Lower lobe of right lung (tissue), 2 donors: ENCODE measurements around the gene TMEM53. TPM values are rescaled to one million over a fixed set of nuclear protein-coding genes. Genes with fewer than 3 reads are reported as not detected.

Source experiments
- ATAC-seq, 2 donors: fragments of 200-7000 bp; cut with Tn5 transposase; one replicate each; pipeline ENCODE4 v1.9.1; 2020 to 2022; ENCODE audit warnings: mild to moderate bottlenecking in 2 of 2, moderate library complexity in 2 of 2
- DNase-seq: peaks from one replicate; pipeline ENCODE4 v3.0.0-alpha.2; 2020
- H3K27ac ChIP-seq: fragments of 200-600 bp; one replicate; pipeline ENCODE4 v1.8.0; 2022
- H3K27me3 ChIP-seq: fragments of 200-600 bp; one replicate; pipeline ENCODE4 v1.8.0; 2022; ENCODE audit warnings: low read depth
- H3K36me3 ChIP-seq: fragments of 200-600 bp; one replicate; pipeline ENCODE4 v1.8.0; 2022; ENCODE audit warnings: mild to moderate bottlenecking
- H3K4me1 ChIP-seq: fragments of 200-600 bp; one replicate; pipeline ENCODE4 v1.8.0; 2022
- H3K4me3 ChIP-seq: fragments of 200-600 bp; one replicate; pipeline ENCODE4 v1.8.0; 2022; ENCODE audit warnings: mild to moderate bottlenecking
- H3K9me3 ChIP-seq: fragments of 200-600 bp; one replicate; pipeline ENCODE4 v1.8.0; 2022
- intact Hi-C: fragments of 100-400 bp; cut with DNase I; formaldehyde crosslinking; loops from one replicate; pipeline ENCODE4 v1.11.0; 2022
- total RNA-seq: library from RNA; stranded (reverse); fragmentation: NEBNext Ultra II Directional; extraction: Animal tissue kit (Norgen Biotek cat#: 25700); gene quantifications from one replicate; pipeline ENCODE4 v1.2.1, GENCODE V29; 2021
- TF ChIP-seq, protein P1 (sequence below): fragments of 200-600 bp; IDR thresholded peaks from one replicate; pipeline ENCODE4 v1.8.0; 2022; ENCODE audit warnings: antibody characterized with exemption, mild to moderate bottlenecking
- donor health status: DM: no; HTN: yes; CAD: no; lungs with severe emphysema.

The TMEM53 gene
- total RNA-seq, 1 donor from 2014 or later: 22.6 TPM

DNA sequence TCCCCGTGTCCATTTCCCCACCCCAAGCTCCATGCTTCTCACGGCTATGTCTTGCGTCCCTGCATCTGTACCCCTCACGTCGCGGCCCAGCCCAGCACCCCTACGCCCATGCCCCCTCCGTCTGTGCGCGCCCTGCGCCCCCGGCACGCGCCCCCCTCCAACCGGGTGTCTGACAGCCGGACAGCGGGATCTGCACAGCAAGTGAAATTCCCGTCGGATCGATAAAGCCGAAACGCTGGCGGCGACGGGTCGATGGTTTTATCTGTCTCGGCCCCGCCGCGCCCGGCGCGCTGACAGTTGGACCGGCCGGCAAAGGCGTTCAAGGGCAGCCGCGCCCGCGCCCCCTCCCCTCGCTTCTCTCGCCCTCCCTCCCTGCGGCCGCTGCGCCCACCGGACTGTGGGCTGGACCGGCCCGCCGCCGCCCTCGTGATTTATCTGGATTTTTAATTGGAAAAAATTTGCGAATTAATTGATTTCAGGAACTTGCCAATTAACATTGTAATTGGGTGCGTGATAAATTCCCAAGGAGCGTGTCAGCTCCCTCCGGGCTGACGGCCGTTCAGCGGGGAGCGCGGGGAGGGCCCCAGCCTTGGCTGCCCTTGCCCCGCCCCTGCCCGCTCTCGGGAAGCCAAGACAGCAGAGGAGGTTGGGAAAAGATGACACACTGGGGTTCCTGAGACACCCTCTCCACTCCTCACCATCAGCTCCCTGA is 57.1 kb downstream of the TMEM53 start:
- DNase-seq: no peak
- Histone ChIP-seq H3K27ac (no peak overlapping the region), H3K4me3 (peak overlapping the region; percentile 38), H3K27me3 (peaks cover 10% of the 10 kb centered on the region), H3K4me1 (no peaks in the 10 kb centered on the region), H3K36me3 (no peaks in the 10 kb centered on the region), H3K9me3 (no peaks in the 10 kb centered on the region)
- intact Hi-C loops: no loop called here
- ATAC-seq: peak in 1 of 2 donors; percentile 29
- TF ChIP-seq, protein P1, sequence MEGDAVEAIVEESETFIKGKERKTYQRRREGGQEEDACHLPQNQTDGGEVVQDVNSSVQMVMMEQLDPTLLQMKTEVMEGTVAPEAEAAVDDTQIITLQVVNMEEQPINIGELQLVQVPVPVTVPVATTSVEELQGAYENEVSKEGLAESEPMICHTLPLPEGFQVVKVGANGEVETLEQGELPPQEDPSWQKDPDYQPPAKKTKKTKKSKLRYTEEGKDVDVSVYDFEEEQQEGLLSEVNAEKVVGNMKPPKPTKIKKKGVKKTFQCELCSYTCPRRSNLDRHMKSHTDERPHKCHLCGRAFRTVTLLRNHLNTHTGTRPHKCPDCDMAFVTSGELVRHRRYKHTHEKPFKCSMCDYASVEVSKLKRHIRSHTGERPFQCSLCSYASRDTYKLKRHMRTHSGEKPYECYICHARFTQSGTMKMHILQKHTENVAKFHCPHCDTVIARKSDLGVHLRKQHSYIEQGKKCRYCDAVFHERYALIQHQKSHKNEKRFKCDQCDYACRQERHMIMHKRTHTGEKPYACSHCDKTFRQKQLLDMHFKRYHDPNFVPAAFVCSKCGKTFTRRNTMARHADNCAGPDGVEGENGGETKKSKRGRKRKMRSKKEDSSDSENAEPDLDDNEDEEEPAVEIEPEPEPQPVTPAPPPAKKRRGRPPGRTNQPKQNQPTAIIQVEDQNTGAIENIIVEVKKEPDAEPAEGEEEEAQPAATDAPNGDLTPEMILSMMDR: no peak

DNA sequence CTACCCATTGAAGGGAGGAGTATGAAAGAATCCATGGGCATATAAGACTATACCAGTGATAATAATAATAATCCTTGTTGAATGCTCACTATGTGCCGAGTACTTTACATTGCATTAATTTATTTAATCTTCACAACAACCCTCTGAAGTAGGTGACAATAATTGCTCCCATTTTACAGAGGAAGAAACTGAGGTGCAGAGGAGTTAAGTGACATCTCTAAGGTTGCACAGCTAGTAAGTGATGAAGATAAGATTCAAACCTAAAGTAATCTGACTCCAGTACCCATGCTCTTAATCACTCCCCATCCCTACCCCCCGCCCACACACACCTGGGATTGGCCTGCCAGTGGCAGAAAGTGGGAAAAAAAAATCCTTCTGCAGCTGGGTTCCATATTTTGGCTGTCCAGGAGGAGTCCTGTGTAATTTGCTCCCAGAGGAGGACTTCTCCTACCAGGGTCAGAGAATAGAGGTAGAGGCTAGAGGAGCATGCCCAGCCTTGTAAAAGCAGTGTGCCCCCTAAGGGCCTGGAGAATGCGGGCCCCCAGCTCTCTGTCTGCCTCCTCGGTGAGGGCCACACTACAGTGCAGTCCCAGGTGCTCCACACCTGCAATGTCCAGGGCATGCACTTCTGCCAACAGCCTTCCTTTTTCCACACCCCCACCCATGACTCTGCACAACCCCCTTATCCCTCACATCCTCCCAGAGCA is 57.8 kb downstream of the TMEM53 start:
- H3K4me1 ChIP-seq: no peaks in the 10 kb centered on the region
- no peaks in the 10 kb centered on the region for H3K36me3 ChIP-seq
- TF ChIP-seq, protein P1: no peak
- no peak overlapping the region for H3K4me3 ChIP-seq
- H3K9me3 ChIP-seq: no peaks in the 10 kb centered on the region
- H3K27me3 ChIP-seq: peaks cover 10% of the 10 kb centered on the region
- DNase-seq: no peak
- intact Hi-C loops: no loop called here
- no peak for ATAC-seq
- H3K27ac ChIP-seq: no peak overlapping the region

DNA sequence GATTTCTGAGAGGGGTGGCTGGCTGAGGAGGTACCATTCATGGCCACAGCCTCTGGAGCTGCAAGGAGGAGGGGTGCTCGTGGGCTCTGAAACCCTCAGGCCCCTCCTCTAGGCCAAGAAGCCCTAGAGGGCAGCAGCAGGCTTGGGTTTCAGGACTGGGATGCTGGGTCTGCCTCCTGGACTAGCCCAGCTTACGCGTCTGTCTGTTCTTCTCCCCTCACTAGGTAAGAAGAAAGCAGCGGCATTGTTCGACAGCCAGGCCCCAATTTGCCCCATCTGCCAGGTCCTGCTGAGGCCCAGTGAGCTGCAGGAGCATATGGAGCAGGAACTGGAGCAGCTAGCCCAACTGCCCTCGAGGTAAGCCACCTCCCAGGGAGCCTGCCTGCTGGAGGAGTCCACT is 60.3 kb downstream of the TMEM53 start:
- Histone ChIP-seq H3K4me3 (no peak overlapping the region), H3K36me3 (no peaks in the 10 kb centered on the region), H3K27ac (no peak overlapping the region), H3K4me1 (no peaks in the 10 kb centered on the region), H3K27me3 (peaks cover 10% of the 10 kb centered on the region), H3K9me3 (no peaks in the 10 kb centered on the region)
- ATAC-seq (no peak), DNase-seq (no peak)
- intact Hi-C loops: no loop called here
- TF ChIP-seq, protein P1: no peak

DNA sequence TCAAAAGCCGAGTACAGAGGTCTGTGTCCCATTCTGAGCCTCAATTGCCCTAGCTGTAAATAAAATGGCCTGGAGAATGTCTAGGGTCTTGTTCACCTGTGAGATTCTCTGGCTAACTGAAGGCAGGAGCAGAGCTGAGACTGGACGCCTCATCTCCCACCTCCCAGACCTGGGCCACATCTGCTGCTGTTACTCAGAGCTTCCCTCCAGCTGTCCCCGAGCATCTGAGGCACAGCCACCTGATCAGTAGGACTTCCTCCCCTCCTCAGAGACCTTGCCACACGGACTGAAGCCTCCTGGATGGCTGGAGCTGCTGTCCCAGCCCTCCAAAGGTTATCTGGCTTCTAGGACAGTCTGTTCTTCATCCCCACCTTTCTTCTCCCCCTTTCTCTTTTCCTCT is 62.4 kb downstream of the TMEM53 start:
- no peaks in the 10 kb centered on the region for H3K36me3 ChIP-seq
- no peaks in the 10 kb centered on the region for H3K9me3 ChIP-seq
- DNase-seq: no peak
- no peak overlapping the region for H3K27ac ChIP-seq
- no peaks in the 10 kb centered on the region for H3K4me1 ChIP-seq
- ATAC-seq: no peak
- TF ChIP-seq, protein P1: no peak
- H3K27me3 ChIP-seq: peaks cover 3% of the 10 kb centered on the region
- intact Hi-C loops: no loop called here
- H3K4me3 ChIP-seq: no peak overlapping the region

DNA sequence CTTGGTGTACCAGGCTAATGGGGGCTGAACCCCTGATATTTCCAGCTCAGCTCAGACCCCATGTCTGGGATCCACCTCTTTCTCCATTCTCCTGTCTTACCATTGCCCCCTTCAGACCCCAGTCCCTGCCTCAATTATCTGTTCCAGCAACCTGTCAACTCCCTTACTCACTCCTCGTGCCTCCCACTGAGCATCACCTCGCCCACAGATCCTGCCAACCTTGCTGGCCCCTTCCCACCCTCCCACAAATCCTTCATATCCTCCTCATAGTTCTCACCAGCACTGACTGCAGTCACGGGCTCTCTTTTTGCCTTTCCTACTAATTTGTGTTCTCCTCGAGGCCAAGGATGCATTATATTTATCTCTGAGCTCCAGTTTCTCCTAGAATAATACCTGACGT is 62.9 kb downstream of the TMEM53 start:
- Histone ChIP-seq H3K4me3 (no peak overlapping the region), H3K27ac (no peak overlapping the region), H3K4me1 (no peaks in the 10 kb centered on the region), H3K9me3 (no peaks in the 10 kb centered on the region), H3K27me3 (no peaks in the 10 kb centered on the region), H3K36me3 (no peaks in the 10 kb centered on the region)
- intact Hi-C loops: no loop called here
- TF ChIP-seq, protein P1: no peak
- ATAC-seq: no peak
- DNase-seq: no peak
